NCI-H187 treated with DMSO at 0.1 percent for 48 hours (cell line): ENCODE results near the gene OR10G8.

Experiments used
- DNase-seq: peaks from one replicate; lab custom pipeline; 2025; lab: John Stamatoyannopoulos, UW

OR10G8 gene

DNA sequence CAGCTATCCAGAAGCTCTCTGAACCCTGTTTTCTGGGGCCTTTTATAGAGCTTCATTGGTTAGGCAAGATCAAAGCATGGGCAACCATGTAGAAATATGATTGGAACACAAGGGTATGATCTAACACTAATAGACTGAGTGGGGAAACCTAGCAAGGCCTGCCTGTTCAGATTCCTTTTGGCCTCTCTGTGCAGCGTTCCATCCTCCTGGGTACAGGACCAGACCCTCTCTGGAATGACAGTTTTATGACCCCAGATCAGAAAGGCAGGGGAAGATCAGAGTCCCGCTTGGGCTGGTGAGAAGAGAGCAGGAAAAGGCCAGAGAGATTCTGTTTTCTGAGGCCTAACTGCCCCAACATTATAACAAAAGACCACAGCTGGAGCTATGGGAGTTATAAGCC, 52.0 kb downstream of the OR10G8 start:
- no peak for DNase-seq

DNA sequence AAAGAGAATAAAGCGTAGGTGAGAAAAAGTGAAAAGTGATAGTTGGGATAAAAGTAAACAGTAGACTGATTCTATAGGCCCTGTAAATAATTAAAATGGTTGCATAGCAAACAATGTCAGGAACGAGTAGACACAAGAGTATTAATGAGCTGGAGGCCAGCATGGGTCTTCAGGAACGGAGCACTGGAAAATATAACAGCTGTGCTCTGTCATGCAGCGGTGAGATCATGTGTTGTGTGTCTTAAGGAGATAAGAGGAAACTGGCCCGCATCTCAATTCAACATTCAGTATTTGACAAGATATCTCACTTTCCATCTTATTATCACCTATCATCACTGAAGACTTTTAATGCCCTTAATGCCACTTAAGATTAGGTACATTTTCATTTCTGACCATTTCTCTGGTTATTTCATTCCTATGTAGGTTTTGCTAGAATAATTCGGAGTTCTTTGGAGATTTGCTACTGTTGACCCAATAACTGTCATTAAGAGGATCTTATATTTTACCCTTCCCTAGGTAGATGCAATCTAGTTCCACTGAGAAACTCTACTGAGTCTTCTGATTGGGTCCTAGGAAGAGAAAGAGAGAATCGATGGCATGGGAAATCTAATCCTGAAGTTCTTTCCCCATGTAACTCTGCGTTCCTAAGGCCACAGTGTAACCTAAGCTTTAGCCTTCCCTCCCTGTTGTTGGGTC, 53.2 kb downstream of the OR10G8 start:
- DNase-seq = no peak
